DOHH2 (cell line): ENCODE measurements around the gene POLN.

Experiments used
- CTCF ChIP-seq: fragments of 200-600 bp; sonication (generic); IDR thresholded peaks from one replicate; pipeline ENCODE4 v1.5.1; 2014; ENCODE audit warnings: antibody characterized with exemption, mild to moderate bottlenecking, low read depth, low read length; ENCODE audit not compliant: poor library complexity, severe bottlenecking
- EZH2phosphoT487 ChIP-seq: fragments of 200-600 bp; sonication (generic); IDR thresholded peaks from 2 replicates; pipeline ENCODE4 v1.6.1; 2017; ENCODE audit warnings: borderline replicate concordance, mild to moderate bottlenecking, antibody characterized with exemption, low read length, moderate library complexity, mixed read lengths

DNA sequence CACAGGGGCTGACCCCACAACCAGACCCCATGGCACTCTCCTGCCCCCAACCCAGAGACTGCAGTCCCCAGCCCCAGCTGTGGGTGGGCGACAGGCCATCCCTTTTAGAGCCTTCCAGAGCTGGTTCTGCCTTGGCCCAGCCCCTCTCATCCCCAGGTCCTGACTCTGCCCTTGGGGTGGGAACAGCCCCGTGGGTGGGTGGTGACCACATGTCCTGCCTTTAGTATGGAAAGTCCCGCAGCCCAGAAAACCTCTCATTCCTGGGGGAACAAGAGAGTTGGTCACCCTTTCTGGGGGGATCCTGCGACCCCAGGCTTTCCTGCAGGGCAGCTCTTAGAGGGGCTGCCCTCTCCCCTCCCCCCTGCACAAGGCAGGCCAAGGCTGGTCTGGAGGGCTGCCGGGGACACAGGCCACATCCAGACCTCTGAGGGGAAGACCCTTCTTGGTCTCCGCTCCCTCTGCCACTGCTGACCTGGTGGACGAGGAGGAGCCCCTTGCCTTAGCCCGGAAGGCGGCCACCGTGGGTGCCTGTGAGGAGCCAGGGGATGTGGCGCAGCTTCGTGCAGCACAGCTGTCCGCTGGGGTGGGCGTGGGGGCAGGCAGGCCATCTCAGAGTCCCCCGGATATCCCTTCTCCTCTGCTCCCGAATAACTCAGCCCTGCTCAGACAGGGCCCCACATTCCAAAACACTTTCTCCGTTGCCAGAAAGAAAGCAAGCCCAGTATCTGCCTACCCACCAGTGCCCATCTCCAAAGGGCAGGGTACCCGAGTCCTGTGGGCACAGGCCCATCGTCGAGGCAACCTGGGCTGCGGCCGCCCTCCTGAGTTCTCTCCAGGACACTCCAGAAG, 26.7 kb upstream of the POLN start:
- TF ChIP-seq CTCF: no peak
- no peak for TF ChIP-seq EZH2phosphoT487
